ENCODE results near the gene BTBD1.

DNA sequence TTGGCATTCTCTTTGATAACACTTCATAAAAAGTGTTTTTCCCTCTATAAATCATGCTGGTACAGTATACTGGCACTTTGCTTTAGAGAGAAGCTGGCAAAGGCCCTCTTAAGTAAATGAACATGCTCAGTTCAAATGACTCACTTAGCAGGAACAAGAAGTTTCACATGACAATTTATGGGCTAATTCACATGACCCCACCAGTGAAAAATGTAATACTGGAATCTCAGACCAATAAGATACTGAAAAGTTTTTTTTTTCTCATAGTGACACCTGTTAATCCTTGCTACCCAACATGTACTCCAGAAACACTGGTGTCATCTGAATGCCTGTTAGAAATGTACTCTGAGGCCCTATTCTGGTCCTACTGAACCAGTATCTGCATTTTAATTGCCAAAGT is 13.9 kb downstream of the BTBD1 start:
- no peak for TF ChIP-seq YY1 (IDR thresholded peaks at IDR 0.05; ENCODE audit: extremely low read depth, insufficient replicate concordance, low read depth, low read length)
- TF ChIP-seq, protein P1, sequence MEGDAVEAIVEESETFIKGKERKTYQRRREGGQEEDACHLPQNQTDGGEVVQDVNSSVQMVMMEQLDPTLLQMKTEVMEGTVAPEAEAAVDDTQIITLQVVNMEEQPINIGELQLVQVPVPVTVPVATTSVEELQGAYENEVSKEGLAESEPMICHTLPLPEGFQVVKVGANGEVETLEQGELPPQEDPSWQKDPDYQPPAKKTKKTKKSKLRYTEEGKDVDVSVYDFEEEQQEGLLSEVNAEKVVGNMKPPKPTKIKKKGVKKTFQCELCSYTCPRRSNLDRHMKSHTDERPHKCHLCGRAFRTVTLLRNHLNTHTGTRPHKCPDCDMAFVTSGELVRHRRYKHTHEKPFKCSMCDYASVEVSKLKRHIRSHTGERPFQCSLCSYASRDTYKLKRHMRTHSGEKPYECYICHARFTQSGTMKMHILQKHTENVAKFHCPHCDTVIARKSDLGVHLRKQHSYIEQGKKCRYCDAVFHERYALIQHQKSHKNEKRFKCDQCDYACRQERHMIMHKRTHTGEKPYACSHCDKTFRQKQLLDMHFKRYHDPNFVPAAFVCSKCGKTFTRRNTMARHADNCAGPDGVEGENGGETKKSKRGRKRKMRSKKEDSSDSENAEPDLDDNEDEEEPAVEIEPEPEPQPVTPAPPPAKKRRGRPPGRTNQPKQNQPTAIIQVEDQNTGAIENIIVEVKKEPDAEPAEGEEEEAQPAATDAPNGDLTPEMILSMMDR (IDR thresholded peaks at IDR 0.05 in 2 of 3, conservative IDR thresholded peaks at IDR 0.05 in 1 of 3; ENCODE audit: borderline replicate concordance in 1 of 3, insufficient read depth in 1 of 3, low read depth in 2 of 3, low read length in 2 of 3): no peak
- TF ChIP-seq, protein P2, sequence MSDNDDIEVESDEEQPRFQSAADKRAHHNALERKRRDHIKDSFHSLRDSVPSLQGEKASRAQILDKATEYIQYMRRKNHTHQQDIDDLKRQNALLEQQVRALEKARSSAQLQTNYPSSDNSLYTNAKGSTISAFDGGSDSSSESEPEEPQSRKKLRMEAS (IDR thresholded peaks at IDR 0.05): no peak
- TF ChIP-seq EZH2 (IDR thresholded peaks at IDR 0.05): no peak
- no peak for TF ChIP-seq POLR2A (IDR thresholded peaks at IDR 0.05; ENCODE audit: borderline replicate concordance, extremely low read depth, insufficient read depth, insufficient read length)
- no peak for TF ChIP-seq POLR2AphosphoS5 (IDR thresholded peaks at IDR 0.05; ENCODE audit: low read depth, low read length)

Data from HCT116 (cell line).